IPS DF 6.9 (cell line): Measurements from ENCODE around the gene OSBPL9.
"Not testable (repeated sequence)": the region's sequence is repeated elsewhere in the genome, so short reads cannot be mapped to it uniquely, and the experiment has no call there.

Experiments
- DNase-seq: peaks from one replicate; pipeline ENCODE4 v3.0.0-alpha.2; 2013; ENCODE audit warnings: low read depth, low spot score
- H3K27ac ChIP-seq: one replicate; pipeline ENCODE4 v1.5.1; 2013; ENCODE audit warnings: low read length, control low read depth
- H3K27me3 ChIP-seq: 2 replicates; pipeline ENCODE4 v1.6.1; 2013; ENCODE audit warnings: mild to moderate bottlenecking, low read length; ENCODE audit not compliant: control insufficient read depth, insufficient read depth
- H3K36me3 ChIP-seq: 2 replicates; pipeline ENCODE4 v1.6.1; 2013; ENCODE audit warnings: low read length; ENCODE audit not compliant: control insufficient read depth, insufficient read depth
- H3K4me1 ChIP-seq: 2 replicates; pipeline ENCODE4 v1.6.1; 2013; ENCODE audit warnings: low read length; ENCODE audit not compliant: control insufficient read depth, insufficient read depth
- H3K4me3 ChIP-seq: 2 replicates; pipeline ENCODE4 v1.5.1; 2013; ENCODE audit warnings: mild to moderate bottlenecking, low read length
- H3K9me3 ChIP-seq: 2 replicates; pipeline ENCODE4 v1.6.1; 2013; ENCODE audit warnings: low read length, inconsistent platforms; ENCODE audit not compliant: control insufficient read depth, insufficient read depth
- WGBS: extraction: QIAGEN DNeasy Blood & Tissue Kit; methylation state at CpG from one replicate; pipeline ENCODE4 v1.1.7; 2013; ENCODE audit warnings: mixed read lengths, missing lambda C conversion rate; ENCODE audit not compliant: insufficient read length, insufficient coverage; 5-methylcytosine and 5-hydroxymethylcytosine counted together

Gene OSBPL9

DNA sequence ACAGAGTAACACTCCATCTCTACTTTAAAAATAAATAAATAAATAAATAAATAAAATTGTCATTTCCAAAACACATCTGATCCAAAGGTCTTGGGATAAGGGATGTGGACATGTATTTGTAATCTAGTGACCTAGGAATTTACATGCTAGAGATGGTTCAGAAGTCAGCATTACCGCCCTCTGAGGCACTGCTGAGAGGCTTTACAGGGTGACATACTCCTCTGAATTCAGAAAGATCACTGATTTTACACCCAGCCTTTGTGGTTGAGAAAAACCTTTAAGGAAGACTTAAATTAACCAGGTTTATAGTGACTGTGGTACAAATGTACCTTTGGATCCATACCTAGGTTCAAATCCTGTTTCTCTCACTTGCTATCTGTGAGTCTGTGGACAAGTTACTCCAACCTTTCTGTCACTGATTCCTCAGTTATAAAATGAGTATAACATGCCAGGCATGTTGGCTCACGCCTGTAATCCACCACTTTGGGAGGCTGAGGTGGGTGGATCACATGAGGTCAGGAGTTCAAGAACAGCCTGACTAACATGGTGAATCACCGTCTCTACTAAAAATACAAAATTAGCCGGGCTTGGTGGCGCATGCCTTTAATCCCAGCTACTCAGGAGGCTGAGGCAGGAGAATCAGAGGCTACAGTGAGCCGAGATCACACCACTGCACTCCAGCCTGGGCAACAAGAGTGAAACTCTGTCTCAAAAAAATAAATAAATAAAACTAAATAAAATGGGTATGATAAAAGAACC is 20.1 kb downstream of the OSBPL9 start:
- no peak for DNase-seq
- Histone ChIP-seq H3K36me3 (no peaks in the 10 kb centered on the region), H3K4me1 (no peaks in the 10 kb centered on the region), H3K27ac (no peak overlapping the region), H3K27me3 (no peaks in the 10 kb centered on the region), H3K4me3 (no peak overlapping the region), H3K9me3 (no peaks in the 10 kb centered on the region)
- WGBS = no CpG with 5 or more reads among the region's 6 CpGs

- no peaks in the 10 kb centered on the region for H3K27me3 ChIP-seq
- DNase-seq = no peak
- no CpG with 5 or more reads among the region's 3 CpGs for WGBS
- no peaks in the 10 kb centered on the region for H3K36me3 ChIP-seq
- no peak overlapping the region for H3K4me3 ChIP-seq
- H3K27ac ChIP-seq = no peak overlapping the region
- no peaks in the 10 kb centered on the region for H3K9me3 ChIP-seq
- H3K4me1 ChIP-seq = no peaks in the 10 kb centered on the region
Observed at GRCh38 chr1:51638350-51638749, 21.5 kb downstream of the OSBPL9 start.

- H3K4me3 ChIP-seq = no peak overlapping the region
- DNase-seq = no peak
- no peaks in the 10 kb centered on the region for H3K36me3 ChIP-seq
- no peak overlapping the region for H3K27ac ChIP-seq
- H3K9me3 ChIP-seq = no peaks in the 10 kb centered on the region
- no peaks in the 10 kb centered on the region for H3K27me3 ChIP-seq
- no peaks in the 10 kb centered on the region; the same call in 1 of the 2 replicates for H3K4me1 ChIP-seq
- no CpG with 5 or more reads among the region's 3 CpGs for WGBS
Observed at GRCh38 chr1:51639694-51640093, 22.8 kb downstream of the OSBPL9 start.

DNA sequence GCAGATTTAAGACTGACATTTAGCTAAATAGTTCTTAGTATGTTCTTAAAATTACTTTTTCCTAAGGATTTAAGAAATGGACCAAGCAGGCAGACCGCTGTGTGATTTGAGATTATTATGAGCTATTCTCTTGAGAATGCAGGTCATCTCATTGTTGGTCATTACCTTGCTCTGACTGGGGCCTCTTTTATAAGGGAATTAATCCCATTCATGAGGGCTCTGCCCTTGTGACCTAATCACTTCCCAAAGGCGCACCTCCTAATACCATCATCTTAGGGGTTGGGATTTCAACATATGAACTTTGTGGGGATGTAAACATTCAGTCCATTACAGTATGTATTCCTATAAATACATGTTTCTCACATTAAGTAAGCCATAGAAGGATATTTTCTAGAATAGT is 24.2 kb downstream of the OSBPL9 start:
- WGBS = no CpG with 5 or more reads among the region's 2 CpGs
- Histone ChIP-seq H3K4me1 (no peaks in the 10 kb centered on the region; the same call in 1 of the 2 replicates), H3K27ac (no peak overlapping the region), H3K9me3 (no peaks in the 10 kb centered on the region), H3K27me3 (no peaks in the 10 kb centered on the region), H3K36me3 (no peaks in the 10 kb centered on the region), H3K4me3 (no peak overlapping the region)
- DNase-seq = no peak

GRCh38 chr1:51642739-51643142 is 25.8 kb downstream of the OSBPL9 start:
- no peak overlapping the region for H3K27ac ChIP-seq
- WGBS = no CpG with 5 or more reads among the region's 1 CpG
- H3K4me3 ChIP-seq = no peak overlapping the region
- H3K4me1 ChIP-seq = no peaks in the 10 kb centered on the region; the same call in 1 of the 2 replicates
- H3K27me3 ChIP-seq = no peaks in the 10 kb centered on the region
- H3K36me3 ChIP-seq = no peaks in the 10 kb centered on the region
- H3K9me3 ChIP-seq = no peaks in the 10 kb centered on the region
- no peak for DNase-seq

- H3K36me3 ChIP-seq = no peaks in the 10 kb centered on the region
- H3K4me1 ChIP-seq = peaks cover 3% of the 10 kb centered on the region
- no peak for DNase-seq
- WGBS = no CpG with 5 or more reads among the region's 1 CpG
- H3K4me3 ChIP-seq = no peak overlapping the region
- H3K27me3 ChIP-seq = no peaks in the 10 kb centered on the region
- no peak overlapping the region for H3K27ac ChIP-seq
- H3K9me3 ChIP-seq = no peaks in the 10 kb centered on the region
Observed at GRCh38 chr1:51643362-51643761, 26.5 kb downstream of the OSBPL9 start.

- no peak overlapping the region for H3K27ac ChIP-seq
- WGBS = no CpG with 5 or more reads among the region's 5 CpGs
- H3K36me3 ChIP-seq = no peaks in the 10 kb centered on the region
- DNase-seq = no peak
- H3K27me3 ChIP-seq = no peaks in the 10 kb centered on the region
- H3K4me1 ChIP-seq = peaks cover 3% of the 10 kb centered on the region
- no peak overlapping the region for H3K4me3 ChIP-seq
- H3K9me3 ChIP-seq = no peaks in the 10 kb centered on the region
Observed at GRCh38 chr1:51644020-51644419, 27.1 kb downstream of the OSBPL9 start.

GRCh38 chr1:51644533-51645197 is 27.8 kb downstream of the OSBPL9 start:
- DNase-seq = no peak
- H3K36me3 ChIP-seq = no peaks in the 10 kb centered on the region
- no peaks in the 10 kb centered on the region for H3K9me3 ChIP-seq
- no peak overlapping the region for H3K4me3 ChIP-seq
- no peaks in the 10 kb centered on the region for H3K27me3 ChIP-seq
- no CpG with 5 or more reads among the region's 10 CpGs for WGBS
- no peak overlapping the region for H3K27ac ChIP-seq
- peaks cover 3% of the 10 kb centered on the region for H3K4me1 ChIP-seq

DNA sequence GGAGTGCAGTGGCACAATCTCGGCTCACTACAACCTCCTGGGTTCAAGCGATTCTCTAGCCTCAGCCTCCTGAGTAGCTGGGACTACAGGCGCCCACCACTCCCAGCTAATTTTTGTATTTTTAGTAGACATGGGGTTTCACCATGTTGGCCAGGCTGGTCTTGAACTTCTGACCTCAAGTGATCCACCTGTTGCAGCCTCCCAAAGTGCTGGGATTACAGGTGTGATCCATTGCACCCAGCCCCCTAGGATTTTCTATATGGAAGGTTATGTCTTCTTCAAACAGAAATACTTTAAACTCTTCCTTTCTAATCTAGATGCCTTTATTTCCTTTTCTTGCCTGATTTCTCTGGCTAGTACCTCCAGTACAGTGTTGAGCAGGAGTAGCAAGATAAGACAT is 29.7 kb downstream of the OSBPL9 start:
- not testable (repeated sequence) for H3K27me3 ChIP-seq, DNase-seq, H3K9me3 ChIP-seq, H3K4me3 ChIP-seq, H3K36me3 ChIP-seq, H3K4me1 ChIP-seq, H3K27ac ChIP-seq
- WGBS = no CpG with 5 or more reads among the region's 3 CpGs

GRCh38 chr1:51648180-51649109 is 31.6 kb downstream of the OSBPL9 start:
- no peak for DNase-seq
- no CpG with 5 or more reads among the region's 6 CpGs for WGBS
- no peaks in the 10 kb centered on the region for H3K27me3 ChIP-seq
- H3K4me1 ChIP-seq = peaks cover 3% of the 10 kb centered on the region
- H3K36me3 ChIP-seq = no peaks in the 10 kb centered on the region
- H3K9me3 ChIP-seq = no peaks in the 10 kb centered on the region
- H3K4me3 ChIP-seq = no peak overlapping the region
- H3K27ac ChIP-seq = no peak overlapping the region
